ENCODE measurements around the gene CPNE5.

Gene CPNE5

GRCh38 chr6:36838896-36839748 lies at the start of gene CPNE5:
Gene CPNE5 (minus strand): TSS chr6:36839444. CDS start chr6:36839377, 67 bp downstream.
- DNase-seq (ENCODE audit: low spot score), result no peak
- TF ChIP-seq CTCF (IDR thresholded peaks at IDR 0.05; ENCODE audit: extremely low read depth, missing control alignments), result no peak

- TF ChIP-seq CTCF (IDR thresholded peaks at IDR 0.05; ENCODE audit: extremely low read depth, missing control alignments), result no peak
- no peak for DNase-seq (ENCODE audit: low spot score)
These were observed 48.9 kb upstream of the CPNE5 start for GRCh38 chr6:36888115-36888643.

- no peak for DNase-seq (ENCODE audit: low spot score)
- no peak for TF ChIP-seq CTCF (IDR thresholded peaks at IDR 0.05; ENCODE audit: extremely low read depth, missing control alignments)
These were observed 47.8 kb upstream of the CPNE5 start for GRCh38 chr6:36886950-36887618.

GRCh38 chr6:36885461-36886401 lies 46.5 kb upstream of the CPNE5 start, which contains the start of gene C6orf89:
Gene C6orf89 (plus strand): TSS chr6:36885952. CDS start chr6:36899445, 13,493 bp downstream.
- peak; percentile 66 for TF ChIP-seq CTCF (IDR thresholded peaks at IDR 0.05; ENCODE audit: extremely low read depth, missing control alignments)
- peak; percentile 93 for DNase-seq (ENCODE audit: low spot score)

- TF ChIP-seq CTCF (IDR thresholded peaks at IDR 0.05; ENCODE audit: extremely low read depth, missing control alignments), result no peak
- no peak for DNase-seq (ENCODE audit: low spot score)
These were observed 45.4 kb upstream of the CPNE5 start for GRCh38 chr6:36884610-36885009.

GRCh38 chr6:36875250-36875633 lies 36.0 kb upstream of the CPNE5 start:
- DNase-seq (ENCODE audit: low spot score), result no peak
- no peak for TF ChIP-seq CTCF (IDR thresholded peaks at IDR 0.05; ENCODE audit: extremely low read depth, missing control alignments)

Measured in GM20000 (cell line).